Liver (tissue), 3 donors: Measurements from ENCODE around the gene TACSTD2.

Experiments
- SP1 ChIP-seq: IDR thresholded peaks from 2 replicates; pipeline ENCODE4 v1.6.1; 2018; ENCODE audit warnings: antibody characterized with exemption, mild to moderate bottlenecking
- YY1 ChIP-seq: IDR thresholded peaks from 2 replicates; pipeline ENCODE4 v1.6.1; 2016; ENCODE audit warnings: antibody characterized with exemption, mild to moderate bottlenecking
- TF ChIP-seq, protein P1 (sequence below): fragments of 150-350 bp; IDR thresholded peaks from 2 replicates; pipeline ENCODE4 v1.5.1; 2017; ENCODE audit warnings: improper control_type of control experiment, low read depth, low read length; ENCODE audit not compliant: missing input control
- TF ChIP-seq, protein P2 (sequence below): IDR thresholded peaks from 2 replicates; pipeline ENCODE4 v1.6.1; 2016; ENCODE audit warnings: antibody characterized with exemption
- donor health status: healthy.
- donor health status: healthy.

DNA sequence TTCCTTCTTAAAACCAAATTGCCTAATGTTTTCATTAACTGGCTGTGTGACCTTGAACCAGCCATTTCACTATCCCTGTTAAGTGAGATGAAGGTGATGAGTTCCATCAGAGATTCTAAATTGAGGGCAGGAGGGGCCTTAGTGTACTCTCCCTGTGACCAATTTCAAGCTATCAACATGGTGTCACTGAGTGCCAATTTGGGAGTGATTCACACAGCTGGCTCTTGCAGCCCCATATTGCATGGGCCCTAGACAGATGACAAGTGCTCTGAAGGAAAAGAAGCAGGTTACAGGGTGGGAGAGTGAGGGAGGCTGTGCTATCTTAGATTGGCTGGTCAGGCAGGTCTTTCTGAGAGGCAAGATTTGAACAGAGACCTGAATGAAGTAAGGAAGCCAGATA, 13.0 kb upstream of the TACSTD2 start:
- TF ChIP-seq, protein P1, sequence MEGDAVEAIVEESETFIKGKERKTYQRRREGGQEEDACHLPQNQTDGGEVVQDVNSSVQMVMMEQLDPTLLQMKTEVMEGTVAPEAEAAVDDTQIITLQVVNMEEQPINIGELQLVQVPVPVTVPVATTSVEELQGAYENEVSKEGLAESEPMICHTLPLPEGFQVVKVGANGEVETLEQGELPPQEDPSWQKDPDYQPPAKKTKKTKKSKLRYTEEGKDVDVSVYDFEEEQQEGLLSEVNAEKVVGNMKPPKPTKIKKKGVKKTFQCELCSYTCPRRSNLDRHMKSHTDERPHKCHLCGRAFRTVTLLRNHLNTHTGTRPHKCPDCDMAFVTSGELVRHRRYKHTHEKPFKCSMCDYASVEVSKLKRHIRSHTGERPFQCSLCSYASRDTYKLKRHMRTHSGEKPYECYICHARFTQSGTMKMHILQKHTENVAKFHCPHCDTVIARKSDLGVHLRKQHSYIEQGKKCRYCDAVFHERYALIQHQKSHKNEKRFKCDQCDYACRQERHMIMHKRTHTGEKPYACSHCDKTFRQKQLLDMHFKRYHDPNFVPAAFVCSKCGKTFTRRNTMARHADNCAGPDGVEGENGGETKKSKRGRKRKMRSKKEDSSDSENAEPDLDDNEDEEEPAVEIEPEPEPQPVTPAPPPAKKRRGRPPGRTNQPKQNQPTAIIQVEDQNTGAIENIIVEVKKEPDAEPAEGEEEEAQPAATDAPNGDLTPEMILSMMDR: no peak
- TF ChIP-seq SP1 (no peak), YY1 (no peak)
- TF ChIP-seq, protein P2, sequence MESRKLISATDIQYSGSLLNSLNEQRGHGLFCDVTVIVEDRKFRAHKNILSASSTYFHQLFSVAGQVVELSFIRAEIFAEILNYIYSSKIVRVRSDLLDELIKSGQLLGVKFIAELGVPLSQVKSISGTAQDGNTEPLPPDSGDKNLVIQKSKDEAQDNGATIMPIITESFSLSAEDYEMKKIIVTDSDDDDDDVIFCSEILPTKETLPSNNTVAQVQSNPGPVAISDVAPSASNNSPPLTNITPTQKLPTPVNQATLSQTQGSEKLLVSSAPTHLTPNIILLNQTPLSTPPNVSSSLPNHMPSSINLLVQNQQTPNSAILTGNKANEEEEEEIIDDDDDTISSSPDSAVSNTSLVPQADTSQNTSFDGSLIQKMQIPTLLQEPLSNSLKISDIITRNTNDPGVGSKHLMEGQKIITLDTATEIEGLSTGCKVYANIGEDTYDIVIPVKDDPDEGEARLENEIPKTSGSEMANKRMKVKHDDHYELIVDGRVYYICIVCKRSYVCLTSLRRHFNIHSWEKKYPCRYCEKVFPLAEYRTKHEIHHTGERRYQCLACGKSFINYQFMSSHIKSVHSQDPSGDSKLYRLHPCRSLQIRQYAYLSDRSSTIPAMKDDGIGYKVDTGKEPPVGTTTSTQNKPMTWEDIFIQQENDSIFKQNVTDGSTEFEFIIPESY: no peak
